LNCAP (cell line): ENCODE data around the gene PLAGL2.

ENCODE experiments used
- CTCF ChIP-seq: fragments of 450-650 bp; IDR thresholded peaks from 2 replicates; pipeline ENCODE4 v1.5.1; 2017; ENCODE audit warnings: mild to moderate bottlenecking

Gene PLAGL2

GRCh38 chr20:32215729-32216128 is 8.2 kb upstream of the PLAGL2 start:
- TF ChIP-seq CTCF, result no peak

GRCh38 chr20:32215147-32215546 is 7.6 kb upstream of the PLAGL2 start:
- no peak for TF ChIP-seq CTCF

GRCh38 chr20:32213870-32214269 is 6.3 kb upstream of the PLAGL2 start:
- no peak for TF ChIP-seq CTCF

GRCh38 chr20:32209850-32210605 is 2.5 kb upstream of the PLAGL2 start:
- TF ChIP-seq CTCF, result no peak

- TF ChIP-seq CTCF, result no peak
Measured at GRCh38 chr20:32208499-32209154, 1.1 kb upstream of the PLAGL2 start.

- TF ChIP-seq CTCF, result no peak
Measured at GRCh38 chr20:32206760-32207625, 550 bp downstream of the PLAGL2 start.
